SKM-1 treated with dmso at 0.1 percent for 144 hours (cell line): ENCODE measurements around the gene PRORP.
"Not testable (repeated sequence)": the region's sequence is repeated elsewhere in the genome, so short reads cannot be mapped to it uniquely, and the experiment has no call there.

Source experiments
- DNase-seq: peaks from one replicate; lab custom pipeline; 2025; ENCODE audit not compliant: unreplicated experiment; lab: John Stamatoyannopoulos, UW

Gene PRORP

DNA sequence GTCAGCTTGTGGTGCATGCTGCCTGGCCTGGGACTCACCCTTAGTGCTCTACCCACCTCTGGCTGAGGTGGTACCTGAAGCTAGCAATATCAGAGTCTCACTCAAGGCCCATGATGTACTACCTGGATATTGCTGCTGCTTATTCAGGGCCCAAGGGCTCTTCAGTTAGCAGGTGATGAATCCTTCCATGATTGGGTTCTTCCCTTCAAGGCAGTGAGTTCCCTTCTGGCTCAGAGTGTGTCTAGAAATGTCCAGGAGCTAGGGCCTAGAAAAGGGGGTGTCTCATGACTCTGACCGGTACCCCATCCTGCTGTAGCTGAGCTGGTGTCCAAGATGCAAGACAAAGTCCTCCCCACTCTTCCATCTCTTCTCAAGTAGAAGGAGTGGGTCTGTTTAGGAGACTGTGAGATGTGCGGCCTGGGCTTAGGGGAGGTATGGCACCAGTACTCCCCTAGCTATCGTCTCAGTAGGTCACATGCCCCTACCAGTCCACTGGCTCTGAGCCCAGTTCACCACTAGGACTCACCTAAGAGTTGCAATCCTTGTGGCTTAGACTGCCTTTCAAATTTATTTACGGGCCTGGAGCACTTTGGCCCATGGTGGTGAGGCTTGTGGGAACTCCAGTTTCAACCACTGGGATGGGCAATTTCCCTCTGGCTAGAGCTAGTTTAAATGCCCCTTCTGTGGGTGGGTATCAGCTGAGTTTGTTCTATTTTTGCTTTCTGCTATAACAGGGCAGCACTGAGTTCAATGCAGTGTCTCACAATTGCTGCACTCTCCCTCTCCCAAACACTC is 12.2 kb downstream of the PRORP start:
- DNase-seq, result no peak

GRCh38 chr14:35138585-35138984 is 16.2 kb downstream of the PRORP start:
- no peak for DNase-seq

DNA sequence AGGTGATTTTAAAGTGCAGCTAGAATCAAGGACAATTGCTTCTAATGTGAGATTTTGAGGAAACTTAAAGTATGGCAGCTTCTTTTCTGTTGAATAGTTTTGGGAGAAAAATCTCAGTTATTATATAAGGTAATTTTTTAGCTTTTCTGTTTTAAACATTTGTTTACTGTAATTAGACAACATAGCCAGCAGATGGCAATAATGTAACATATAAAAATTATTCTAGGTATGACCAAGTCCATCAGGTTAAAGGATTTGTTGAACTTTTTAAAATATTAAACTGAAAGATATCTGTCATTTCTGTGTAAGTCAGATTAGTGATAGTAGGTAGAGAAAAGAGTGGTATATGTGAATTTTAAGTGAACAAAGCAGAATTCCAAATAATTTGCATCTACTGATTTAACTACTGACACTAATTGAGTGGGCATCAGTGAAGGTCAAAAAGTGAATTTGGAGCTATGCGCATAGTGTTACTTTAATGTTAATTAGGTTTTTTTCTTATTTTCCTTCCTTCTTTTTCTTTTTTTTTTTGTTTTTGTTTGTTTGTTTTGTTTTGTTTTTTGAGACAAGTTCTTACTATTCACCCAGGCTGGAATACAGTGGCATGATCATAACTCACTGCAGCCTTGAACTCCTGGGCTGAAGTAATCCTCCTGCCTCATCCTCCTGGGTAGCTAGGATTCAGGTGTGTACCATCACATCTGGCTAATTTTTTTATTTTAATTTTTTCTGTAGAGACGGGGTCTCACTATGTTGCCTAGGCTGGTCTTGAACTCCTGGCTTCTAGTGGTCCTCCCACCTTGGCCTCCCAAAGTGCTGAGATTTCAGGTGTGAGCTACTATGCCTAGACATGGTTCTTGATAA is 18.6 kb downstream of the PRORP start:
- no peak for DNase-seq

GRCh38 chr14:35144029-35144428 is 21.7 kb downstream of the PRORP start:
- no peak for DNase-seq

- DNase-seq, result no peak
Measured at GRCh38 chr14:35146711-35147149, 24.4 kb downstream of the PRORP start.

GRCh38 chr14:35147186-35147585 is 24.8 kb downstream of the PRORP start:
- DNase-seq, result no peak

DNA sequence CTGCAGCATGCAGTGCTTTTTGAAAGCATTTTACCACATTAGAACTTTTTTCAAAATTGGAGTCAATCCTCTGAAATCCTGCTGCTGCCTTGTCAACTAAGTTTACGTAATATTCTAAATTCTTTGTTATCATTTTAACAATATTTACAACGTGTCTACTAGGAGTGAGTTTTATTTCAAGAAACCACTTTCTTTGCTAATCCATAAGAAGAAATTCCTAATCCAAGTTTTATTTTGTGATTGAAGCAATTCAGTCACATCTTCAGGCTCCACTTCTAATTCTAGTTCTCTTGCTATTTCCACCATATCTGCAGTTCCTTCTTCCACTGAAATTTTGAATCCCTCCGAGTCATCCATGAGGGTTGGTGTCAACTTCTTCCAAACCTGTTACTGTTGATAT is 25.4 kb downstream of the PRORP start:
- no peak for DNase-seq

DNA sequence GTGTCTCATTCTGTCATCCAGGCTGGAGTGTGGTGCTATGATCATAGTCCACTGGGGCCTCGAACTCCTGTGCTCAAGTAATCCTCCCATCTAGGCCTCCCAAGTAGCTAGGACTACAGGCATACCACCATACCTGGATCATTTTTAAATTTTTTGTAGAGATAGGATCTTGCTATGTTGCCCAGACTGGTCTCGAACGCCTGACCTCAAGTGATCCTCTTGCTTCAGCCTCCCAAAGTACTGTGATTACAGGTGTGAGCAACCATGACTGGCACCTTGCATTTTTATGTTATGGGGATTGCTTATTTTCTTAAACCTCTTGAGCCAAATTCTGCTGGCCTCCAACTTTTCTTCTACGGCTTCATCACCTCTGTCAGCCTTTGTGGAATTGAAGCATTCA is 26.9 kb downstream of the PRORP start:
- DNase-seq, result no peak

- not testable (repeated sequence) for DNase-seq
Measured at GRCh38 chr14:35152531-35152930, 30.2 kb downstream of the PRORP start.

- no peak for DNase-seq
Measured at GRCh38 chr14:35154016-35154415, 31.7 kb downstream of the PRORP start.

GRCh38 chr14:35155962-35156361 is 33.6 kb downstream of the PRORP start:
- no peak for DNase-seq

DNA sequence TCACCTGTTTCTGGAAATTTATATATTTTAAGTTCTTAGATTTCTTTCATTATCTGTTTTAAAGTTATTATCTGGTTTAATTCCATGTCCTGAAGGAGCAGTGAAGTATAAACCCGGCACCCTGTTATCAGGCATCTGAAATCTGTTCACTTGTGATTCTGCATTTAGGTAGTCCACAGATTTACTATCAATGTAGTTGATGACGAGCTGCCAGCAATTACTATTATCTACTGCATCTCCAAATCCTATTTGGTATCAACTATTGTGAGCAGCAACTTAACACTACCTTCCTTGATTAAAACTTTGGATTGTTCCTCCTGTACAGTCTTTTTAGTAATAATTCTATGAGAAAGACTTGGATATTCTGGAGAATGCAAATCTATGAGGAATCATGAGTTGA is 36.1 kb downstream of the PRORP start:
- no peak for DNase-seq

DNA sequence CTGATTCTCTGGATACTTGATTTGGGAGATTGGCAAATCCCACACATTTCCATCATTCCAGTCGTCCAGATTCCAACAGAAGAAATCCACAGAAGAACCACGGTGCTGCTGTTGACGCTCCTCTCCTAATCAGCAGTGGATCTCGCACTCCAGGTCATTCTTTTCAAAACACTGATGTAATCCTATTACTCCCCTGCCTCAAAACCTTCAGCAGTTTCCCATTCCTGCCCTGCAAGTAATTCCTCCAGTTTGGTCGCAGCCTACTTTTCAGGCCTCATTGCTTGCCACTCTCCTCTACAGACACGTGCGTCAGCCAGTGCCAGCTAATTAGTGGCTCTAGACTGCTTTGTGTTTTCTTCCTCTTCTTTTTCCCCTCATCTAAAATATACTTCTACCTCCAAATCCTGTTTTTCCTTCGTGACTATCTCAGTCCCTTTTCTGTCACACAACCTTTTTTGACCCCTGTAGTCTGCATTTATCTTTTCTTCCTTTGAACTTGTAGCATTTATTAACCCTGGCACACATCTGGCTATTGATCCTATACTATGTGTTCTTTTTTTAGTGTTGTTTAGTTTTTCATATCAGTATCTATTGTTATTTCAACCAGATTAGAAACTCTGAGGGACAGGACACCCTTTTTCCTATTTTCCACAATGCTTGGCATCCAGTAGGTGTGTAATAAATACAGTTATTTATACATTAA is 36.8 kb downstream of the PRORP start:
- no peak for DNase-seq

DNA sequence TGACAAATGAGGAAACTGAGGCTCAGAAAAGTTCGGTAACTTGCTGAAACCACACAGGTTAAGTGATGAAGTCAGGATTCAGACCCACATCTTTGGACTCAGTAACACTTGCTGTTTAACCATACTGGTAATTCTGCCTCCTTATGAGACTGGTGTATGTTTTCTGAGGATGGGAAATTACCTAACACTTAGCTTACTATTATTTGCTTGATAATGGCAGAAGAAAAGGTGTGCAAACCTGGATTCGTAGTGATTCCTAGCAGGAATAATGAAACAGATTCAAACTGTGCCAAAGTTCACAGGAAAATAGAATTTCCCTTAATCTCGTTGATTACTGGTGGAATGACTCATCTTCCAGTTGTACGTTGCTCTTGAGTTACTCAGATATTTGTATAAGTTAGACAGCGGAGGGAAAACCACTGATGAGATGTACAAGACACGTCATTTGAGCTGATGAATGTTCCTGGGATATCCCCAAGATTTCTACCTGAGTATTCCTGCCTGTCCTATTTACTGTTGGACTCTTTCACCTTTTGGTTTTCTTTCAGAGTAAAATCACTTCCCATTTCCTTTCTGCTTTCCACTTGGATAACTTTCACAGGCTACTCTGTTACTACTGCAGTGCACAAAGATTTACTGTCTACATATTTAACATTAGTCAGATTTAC is 37.5 kb downstream of the PRORP start:
- DNase-seq, result no peak

- DNase-seq, result no peak
Measured at GRCh38 chr14:35161231-35161630, 38.9 kb downstream of the PRORP start.

DNA sequence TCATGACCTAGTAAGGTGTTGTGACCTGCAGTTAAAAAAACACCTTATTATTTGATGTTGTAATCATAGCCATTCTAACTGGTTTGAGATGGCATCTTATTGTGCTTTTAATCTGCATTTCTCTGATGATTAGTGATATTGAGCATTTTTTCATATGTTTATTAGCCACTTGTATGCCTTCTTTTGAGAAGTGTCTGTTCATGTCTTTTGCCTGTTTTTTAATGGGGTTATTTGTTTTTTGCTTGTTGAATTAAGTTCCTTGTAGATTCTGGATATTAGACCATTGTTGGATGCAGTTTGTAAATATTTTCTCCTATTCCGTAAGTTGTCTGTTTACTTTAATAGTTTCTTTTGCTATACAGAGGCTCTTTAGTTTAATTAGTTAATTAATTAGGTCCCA is 41.0 kb downstream of the PRORP start:
- no peak for DNase-seq

DNA sequence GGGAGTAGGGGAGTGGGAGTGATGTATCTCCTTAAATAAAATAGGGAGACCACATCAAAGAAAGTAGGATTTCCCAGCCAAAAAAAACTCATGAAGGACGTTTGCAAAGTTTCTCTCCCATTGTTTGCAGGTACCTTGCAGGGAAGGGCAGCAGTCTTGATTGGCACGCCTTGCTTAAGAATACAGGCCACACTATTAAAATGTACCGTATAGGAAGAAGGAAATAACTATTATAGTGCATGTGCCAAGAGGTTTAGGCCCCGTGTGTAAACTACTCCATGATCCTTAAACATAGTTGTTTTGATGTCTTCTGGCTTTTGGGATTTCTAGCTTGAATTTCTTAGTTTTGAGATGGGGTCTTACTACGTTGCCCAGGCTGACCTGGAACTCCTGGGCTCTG is 42.5 kb downstream of the PRORP start:
- DNase-seq, result no peak

- no peak for DNase-seq
Measured at GRCh38 chr14:35167496-35167895, 45.1 kb downstream of the PRORP start.
